Stimulated activated CD8-positive, alpha-beta memory T cell treated with anti-CD3 and anti-CD28 coated beads, Interleukin-2, amount 100 ng/mL, for 1 hour (primary cell): Measurements from ENCODE around the gene MAN1C1.
A peak's percentile ranks its signal among the peaks of the same experiment; 100 is the strongest.

Source experiments
- DNase-seq, 2 donors: peaks; one replicate each; pipeline ENCODE4 v3.0.0-alpha.2; 2020; ENCODE audit warnings: low read depth in 2 of 2

The MAN1C1 gene

DNA sequence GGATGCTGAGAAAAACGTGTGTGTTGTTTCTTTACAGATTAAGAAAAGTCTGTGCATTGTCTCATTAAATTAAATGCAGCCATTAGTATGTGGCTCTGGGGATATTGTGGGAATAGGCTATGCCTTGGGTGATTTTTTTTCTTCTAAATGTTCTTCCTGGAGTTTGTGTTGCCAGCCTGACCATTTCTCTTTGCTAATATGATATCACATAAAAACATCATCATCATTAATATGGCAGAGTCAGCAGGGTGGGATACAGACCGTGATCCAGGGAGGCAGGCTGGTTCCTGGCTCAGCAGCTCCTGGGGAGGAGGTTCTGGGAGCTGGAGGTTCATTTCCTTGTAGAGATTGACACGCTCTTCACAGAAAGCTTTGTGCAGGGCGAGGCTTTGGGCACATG, 122.8 kb downstream of the MAN1C1 start:
- DNase-seq, result no peak

GRCh38 chr1:25740071-25740470, 123.5 kb downstream of the MAN1C1 start:
- no peak for DNase-seq

DNA sequence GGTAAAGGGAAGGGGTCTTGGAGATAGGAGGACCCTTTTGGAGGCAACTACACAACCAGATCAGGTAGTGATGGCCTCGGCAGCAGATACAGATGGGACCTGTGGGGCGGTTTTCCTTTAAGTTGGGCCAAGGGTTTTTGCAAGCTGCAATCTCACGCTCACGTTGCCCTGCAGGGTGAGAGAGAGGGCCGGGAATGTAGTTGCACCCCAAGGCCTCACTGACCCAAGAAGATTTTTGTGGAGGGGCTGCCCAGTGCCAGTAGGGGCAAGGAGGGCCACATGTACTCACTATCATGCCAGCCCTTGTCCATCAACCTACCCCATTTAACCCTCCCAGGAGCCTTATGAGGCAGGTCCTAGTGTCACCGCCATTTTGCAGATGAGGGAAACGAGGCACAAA, 125.7 kb downstream of the MAN1C1 start:
- no peak for DNase-seq

DNA sequence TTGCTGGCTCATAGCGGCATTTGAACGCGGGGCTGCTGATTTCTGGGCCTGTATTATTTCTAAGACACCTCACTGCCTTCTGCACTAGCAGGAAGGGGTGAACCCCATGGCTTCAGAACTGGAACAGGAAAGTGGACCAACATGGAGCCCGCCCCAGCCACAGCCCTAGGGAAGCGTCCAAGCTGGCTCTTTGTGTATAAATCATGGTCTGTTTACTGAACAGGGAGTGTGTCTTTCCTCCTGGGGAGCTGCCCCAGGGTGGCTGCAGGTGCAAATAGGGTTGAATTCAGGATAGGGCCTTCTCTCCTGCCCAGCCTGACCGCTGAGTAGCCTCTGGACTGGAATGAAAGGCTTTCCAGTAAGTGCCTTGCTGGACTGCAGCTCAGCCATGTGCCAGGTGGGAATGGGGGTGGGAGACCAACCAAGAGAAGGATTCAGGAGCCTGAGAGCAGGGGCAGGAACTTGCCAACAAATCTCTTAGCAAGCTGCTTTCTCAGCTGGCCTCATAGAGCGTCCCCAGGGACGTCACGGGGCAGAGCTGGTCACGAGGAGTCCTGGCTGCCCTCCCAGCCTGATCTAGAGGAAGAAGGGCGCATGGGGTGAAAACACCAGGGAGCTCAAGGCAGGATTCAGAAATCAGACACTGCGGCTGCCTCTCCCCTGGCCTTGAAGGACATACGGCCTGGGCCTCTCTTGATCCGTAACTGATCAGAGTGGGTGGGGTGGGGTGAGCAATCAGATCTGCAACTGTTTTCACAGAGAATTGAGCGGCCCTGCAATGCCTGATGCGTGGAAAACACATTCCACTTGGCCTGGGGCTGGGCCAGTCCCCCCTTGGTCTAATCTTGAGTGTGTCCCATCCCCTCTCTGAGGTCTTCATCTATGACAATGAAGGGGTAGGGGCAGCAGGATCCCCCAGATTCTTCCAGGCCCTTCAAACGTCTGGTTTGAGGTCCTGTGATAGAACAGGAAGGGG, 126.9 kb downstream of the MAN1C1 start:
- DNase-seq, result no peak

DNA sequence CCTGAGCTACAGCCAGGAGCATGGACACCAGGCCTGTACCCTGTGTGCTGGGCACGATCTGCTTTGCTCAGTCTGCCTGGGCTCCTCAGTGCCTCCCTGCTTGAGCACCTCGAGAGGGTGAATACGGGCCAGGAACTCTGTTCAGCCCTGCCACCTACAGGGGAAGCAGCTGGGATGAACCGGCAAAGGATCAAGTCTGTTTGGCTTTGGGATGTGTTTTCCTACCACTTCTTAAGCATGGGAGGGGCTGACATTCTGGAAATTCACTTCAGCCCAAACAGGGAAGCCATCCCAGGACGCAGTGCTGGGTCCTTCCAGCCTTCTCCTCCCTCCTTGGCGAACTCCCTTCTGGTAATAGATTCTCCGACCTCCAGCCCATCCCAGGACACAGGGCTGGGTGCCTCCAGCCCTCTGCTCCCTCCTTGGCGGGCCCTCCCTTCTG, 127.6 kb downstream of the MAN1C1 start:
- no peak for DNase-seq

GRCh38 chr1:25744636-25745425, 128.2 kb downstream of the MAN1C1 start:
- no peak for DNase-seq

DNA sequence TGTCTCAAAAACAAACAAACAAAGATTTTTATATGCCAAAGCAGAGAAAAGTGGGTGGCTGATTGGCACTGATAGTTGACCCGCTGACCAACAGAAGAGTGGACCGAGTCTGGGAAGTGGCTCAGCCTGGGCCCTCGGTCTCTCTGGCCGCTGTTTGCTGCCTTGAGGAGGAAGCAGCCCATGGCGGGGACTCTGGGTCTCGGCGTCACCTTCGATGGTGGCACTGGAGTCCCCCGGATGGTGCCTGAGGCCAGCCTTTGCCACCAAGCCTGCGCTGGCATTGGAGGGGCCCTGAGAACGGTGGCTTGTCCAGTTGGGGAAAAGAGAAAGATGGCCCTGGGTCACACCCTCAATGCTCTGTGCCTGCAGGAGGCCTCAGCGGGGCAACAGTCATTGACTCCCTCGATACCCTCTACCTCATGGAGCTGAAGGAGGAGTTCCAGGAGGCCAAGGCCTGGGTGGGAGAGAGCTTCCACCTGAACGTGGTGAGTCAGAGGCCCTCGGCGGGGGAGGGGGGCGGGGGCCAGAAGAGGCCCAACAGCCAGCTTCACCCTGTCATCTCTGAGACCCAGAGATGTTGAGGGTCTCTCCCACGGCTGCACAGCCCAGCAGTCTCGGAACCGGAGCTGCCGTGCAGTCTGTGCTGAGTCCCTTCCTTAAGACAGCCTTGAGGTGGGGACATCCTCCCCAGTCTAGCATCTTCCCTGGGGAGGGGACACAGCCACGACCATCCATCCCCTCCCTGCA, 129.9 kb downstream of the MAN1C1 start:
- DNase-seq, result no peak

DNA sequence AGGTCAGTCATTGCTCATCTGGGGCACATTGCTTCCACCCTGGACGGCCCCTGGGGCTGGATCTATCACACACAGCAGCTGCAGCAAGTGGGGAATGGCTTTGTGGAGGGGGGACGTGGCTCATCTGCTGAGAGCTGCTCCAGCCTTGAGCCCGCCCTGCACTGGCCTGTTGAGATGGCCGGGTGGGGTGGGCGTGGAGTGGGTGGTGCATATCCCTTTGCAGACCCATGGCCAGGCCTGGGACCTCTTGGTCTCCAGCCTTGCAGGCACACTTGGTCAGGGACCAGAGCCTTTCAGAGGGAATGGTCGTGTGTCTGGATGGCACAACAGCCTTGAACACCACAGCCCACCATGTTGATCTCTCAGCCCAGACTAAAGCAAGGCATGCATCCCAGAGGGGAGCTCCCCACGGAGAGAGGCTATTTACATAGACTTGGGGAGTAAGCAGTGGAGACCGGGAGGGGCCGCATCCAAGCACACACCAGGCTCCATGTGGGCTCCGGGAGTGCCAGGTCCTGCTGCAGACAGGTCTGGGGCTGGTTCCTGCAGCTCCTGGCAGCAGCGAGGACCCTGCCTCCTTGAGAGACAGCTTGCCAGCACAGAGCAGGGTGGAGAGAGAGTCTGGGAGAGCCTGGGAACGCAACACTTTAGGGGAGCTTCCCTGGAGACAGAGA, 130.6 kb downstream of the MAN1C1 start:
- no peak for DNase-seq

GRCh38 chr1:25748531-25749205, 132.1 kb downstream of the MAN1C1 start:
- DNase-seq, result no peak

- DNase-seq, result no peak
Measured at GRCh38 chr1:25750923-25751605, 134.5 kb downstream of the MAN1C1 start.

DNA sequence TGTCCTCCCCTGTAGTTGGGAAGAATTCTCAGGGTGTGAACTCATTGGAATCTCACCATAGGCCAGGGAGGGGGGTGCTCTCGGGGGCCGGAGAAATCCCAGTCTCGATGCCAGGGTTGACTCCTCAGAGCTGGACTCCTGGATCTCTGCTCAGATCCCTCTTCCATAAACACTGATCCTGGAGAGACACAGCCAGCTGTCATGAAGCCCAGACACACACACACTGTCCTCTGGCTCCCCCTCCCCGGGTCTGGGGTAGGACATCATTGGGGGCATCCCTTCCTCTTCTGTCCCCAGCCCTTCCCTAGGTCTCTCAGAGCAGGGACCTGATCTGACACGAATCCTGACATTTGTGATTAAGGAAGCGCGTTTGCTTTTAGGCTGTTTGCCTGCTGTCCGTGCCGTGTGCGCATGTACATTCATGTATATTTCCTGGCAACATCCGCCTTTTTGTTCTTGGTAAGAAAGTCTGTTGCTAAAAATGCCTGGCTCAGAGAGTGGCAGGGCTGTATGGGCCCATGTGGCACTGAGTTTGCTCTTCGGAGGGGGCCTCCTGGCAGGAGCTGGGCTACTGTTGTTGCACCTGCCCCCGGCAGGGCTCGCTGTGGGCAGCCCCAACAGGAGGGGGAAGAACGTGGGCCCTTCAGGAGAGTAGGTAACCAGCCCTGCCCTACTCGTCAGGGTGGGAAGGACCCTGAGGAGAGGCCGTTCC, 138.0 kb downstream of the MAN1C1 start:
- peak in 1 of 2 donors; percentile 12 for DNase-seq

- DNase-seq, result no peak
Measured at GRCh38 chr1:25755475-25756125, 139.0 kb downstream of the MAN1C1 start.

GRCh38 chr1:25756215-25756614, 139.6 kb downstream of the MAN1C1 start:
- DNase-seq, result no peak

DNA sequence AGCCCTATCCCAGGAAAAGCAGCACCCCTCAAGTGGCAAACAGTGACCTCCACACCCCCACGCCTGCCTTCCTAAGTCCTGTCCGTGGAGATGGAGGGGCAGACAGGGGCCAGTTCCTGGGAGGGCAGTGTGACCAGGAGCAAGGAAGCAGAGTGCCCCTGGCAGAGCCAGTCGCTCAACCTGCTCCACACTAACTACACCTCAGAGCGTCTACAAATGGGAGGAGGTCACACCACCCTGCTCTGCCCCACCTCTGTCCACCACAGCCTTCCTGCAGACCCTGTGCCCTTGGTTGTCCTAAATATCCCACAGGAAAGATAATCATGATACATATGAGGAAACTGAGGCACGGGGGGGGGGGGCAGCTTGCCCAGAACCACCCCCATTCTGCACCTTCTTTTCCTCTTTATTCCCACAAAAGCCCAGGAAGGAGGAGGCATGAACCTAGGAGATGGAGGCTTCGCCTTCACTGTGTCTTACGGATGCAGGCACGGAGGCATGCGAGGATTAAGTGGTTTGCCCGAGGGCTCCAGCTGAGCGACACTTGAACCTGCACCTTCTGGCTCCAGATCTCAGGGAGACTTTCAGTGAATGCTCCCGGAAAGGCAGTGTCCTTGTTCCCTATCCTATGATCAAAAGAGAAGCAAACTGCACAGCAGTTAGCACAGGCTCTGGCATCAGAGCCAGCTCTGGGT, 140.7 kb downstream of the MAN1C1 start:
- no peak for DNase-seq

DNA sequence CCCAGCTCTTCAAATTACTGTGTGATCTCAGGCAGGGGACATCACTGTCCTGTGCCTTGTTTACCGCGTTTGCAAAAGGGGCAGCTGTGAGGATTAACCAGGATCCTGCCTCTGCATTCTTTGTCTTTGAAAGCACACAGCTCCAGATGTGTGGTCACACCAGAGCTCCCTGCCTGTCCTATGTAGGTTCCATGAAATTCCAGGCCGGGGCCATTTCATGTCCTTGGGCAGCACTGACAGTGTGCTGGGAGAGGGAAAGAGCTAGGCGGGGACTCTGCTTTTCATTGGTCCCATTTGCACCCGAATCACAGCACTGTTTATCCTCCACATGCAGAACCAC, 141.2 kb downstream of the MAN1C1 start:
- no peak for DNase-seq

- no peak for DNase-seq
Measured at GRCh38 chr1:25758466-25759070, 142.0 kb downstream of the MAN1C1 start.

DNA sequence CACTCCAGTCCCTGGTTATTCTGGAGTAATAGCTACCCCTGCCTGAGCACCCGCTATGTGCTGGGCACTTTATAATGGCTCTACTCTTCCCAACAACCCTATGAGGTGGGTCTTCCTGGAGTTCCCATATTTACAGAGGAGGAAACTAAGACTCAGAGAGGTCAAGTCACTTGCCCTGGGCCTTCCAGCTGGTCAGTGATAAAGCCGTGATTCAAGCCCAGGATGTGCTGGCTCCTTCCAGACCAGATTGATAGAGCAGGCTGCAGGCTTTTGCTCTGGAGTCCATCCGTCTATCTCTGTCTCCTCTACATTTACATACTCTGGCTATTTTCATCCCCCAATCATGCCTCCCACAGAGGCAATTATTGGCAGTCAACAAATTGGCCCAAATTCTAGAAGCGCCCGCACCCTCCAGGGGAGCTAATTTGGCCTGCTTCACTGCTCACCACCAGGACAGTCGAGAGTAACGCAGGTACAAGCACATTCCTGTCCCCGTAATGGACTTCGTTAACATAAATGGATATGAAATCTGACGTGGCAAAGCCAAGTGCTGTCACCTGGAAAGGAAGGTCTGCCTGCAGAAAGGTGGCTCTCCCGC, 143.6 kb downstream of the MAN1C1 start:
- DNase-seq, result no peak

GRCh38 chr1:25760871-25761270, 144.3 kb downstream of the MAN1C1 start:
- DNase-seq, result no peak
